OCI-M2 (cell line): ENCODE data around the gene EPHA8.

Experiments
- DNase-seq: peaks from one replicate; lab custom pipeline; 2025; ENCODE audit not compliant: unreplicated experiment; lab: John Stamatoyannopoulos, UW

The EPHA8 gene

GRCh38 chr1:22535399-22535798, 27.9 kb upstream of the EPHA8 start:
- no peak for DNase-seq

GRCh38 chr1:22536506-22536905, 26.8 kb upstream of the EPHA8 start:
- DNase-seq: no peak

DNA sequence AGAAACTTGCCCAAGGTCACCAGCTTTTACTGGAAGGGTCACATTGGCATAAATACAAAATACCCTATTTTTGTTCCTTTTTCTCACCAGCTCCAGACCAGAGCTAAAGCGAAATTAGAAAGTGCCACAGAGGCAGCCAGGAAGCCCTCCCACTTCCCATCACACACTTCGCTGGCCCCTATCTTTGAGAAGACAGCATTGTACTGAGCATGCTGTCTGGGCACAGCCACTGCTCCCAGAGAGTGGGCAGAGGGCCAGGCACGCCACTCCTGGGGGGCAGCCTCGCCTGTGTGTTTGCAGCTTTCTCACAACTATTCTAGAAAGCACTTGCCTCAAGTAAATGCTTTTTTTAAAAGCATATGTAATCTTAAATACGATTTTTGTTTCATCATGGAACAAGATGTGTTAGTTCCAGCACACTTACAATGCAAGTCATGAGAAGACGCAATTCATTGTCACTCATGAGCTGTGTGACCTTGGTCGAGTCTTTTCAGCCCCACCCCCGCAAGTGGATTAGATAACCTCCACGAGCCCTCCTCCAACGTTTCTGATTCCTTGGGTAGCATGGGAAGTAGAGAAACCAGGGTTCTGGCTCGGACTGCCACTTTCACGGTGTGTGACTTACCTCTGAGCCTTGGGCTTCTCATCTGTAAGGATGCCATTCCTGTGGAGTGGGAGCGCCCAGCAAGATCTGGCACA, 25.7 kb upstream of the EPHA8 start:
- DNase-seq: no peak

DNA sequence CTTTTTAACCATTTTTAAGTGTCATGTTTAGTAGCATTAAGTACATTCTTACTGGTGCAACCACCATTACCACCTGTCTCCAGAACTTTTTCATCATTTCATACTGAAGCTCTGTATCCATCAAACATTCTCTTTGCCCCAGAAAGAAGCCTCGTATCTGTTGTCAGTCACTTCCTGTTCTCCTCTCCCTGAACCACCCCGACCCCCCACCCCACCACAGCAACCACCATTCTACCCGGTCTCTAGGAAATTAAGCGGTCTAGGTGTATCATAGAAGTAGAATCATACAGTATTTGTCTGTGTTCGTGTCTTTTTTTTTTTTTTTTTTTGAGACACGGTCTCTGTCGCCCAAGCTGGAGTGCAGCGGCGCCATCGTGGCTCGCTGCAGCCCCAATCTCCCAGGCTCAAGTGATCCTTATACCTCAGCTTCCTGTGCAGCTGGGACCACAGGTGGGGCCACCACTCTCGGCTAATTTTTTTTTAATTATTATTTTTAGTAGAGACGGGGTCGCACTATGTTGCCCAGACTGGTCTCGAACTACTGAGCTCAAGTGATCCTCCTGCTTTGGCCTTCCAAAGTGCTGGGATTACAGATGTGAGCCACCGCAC, 23.7 kb upstream of the EPHA8 start:
- no peak for DNase-seq

GRCh38 chr1:22540337-22540736, 23.0 kb upstream of the EPHA8 start:
- DNase-seq: no peak

DNA sequence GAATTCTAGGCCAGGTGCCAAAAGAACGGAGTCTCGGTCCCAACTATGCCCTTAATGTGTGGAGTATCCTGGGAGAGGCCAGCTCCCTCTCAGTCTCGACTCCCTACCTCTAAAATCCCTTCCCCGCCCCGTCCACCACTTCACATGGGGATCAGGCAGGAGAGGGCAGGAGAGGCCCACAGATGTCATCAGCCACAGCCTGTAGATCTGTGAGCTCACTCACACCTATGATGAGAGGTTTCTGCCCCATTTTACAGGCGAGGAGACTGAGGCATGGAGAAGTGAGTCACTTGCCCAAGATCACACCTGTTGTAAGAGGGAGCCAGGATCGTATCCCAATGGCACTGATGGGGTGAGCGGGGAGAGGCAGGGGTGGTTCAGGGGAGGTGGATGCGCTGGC, 20.4 kb upstream of the EPHA8 start:
- no peak for DNase-seq

- no peak for DNase-seq
Measured at GRCh38 chr1:22543679-22544078, 19.6 kb upstream of the EPHA8 start.

- no peak for DNase-seq
Measured at GRCh38 chr1:22544606-22545005, 18.7 kb upstream of the EPHA8 start.

GRCh38 chr1:22545141-22545540, 18.1 kb upstream of the EPHA8 start:
- no peak for DNase-seq

DNA sequence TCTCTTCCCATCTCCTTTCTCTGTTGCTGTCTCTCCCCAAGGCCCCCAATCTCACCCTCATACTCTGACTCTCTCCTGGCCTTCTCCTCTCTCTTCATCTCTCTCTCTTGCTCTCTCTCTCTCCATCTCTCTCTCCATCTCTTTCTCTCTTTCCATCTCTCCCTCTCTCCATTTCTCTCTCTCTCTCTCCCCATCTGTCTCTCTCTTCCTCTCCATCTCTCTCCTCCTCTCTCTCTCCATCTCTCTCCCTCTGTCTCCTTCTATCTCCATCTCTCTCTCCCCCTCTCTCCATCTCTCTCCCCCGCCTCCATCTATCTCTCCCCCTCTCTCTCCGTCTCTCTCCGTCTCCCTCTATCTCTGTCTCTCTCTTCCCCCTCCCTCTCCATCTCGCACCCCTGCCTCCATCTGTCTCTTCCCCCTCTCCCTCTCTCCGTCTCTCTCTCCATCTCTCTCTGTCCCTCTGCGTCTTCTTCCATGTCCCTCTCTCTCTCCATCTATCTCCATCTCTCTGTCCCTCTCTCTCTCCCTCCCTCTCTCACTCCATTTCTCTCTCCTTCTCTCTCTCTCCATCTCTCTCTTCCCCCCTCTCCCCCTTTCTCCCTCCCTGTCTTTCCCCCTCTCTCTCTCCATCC, 16.0 kb upstream of the EPHA8 start:
- DNase-seq: no peak

DNA sequence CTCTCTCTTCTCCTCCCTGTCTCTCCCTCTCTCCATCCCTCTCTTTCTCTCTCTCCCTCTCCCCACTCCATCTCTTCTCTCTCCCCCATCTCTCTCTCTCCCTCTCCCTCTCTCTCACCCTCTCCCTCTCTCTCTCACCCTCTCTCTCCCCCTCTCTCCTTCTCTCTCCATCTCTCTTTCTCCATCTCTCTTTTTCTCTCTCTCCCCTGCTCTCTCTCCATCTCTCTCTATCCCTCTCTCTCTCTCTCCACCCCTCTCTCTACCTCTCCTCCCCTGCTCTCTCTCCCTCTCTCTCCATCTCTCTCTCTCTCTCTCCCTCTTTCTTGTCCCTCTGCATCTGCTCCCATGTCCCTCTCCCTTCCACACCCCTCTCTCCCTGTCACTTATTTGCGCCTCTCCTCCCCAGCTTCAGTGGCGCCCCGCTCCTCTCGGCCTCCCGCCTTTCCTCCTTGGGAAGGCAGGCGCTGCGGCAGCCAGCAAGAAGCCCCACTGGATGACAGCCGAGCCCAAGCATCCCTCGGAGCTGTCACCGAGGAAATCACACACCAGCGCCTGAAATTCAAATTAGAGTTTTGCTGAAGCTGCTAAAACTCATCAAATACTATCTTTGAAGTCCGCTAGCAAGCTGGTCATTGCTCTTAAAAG, 15.3 kb upstream of the EPHA8 start:
- DNase-seq: no peak

DNA sequence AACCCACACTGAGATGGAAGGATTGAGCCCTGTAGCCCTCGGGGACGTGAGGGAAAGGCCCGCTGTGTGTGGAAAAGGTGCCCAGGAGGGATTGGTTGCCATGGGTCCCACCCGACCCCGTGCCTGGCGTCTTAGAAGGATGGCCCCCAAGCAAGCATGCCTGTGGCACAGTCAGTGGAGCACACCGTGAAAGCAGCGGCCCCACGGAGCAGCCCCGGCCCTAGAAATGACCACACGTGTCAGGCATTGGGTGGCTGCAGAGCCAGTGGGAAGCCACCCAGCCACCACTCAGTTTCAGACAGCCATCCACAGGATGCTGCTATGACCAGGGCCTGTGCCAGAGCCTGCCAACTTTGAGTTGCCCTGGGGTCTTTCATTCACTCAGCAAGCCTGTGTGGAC, 13.3 kb upstream of the EPHA8 start:
- DNase-seq: no peak

- DNase-seq: no peak
Measured at GRCh38 chr1:22551591-22551990, 11.7 kb upstream of the EPHA8 start.

DNA sequence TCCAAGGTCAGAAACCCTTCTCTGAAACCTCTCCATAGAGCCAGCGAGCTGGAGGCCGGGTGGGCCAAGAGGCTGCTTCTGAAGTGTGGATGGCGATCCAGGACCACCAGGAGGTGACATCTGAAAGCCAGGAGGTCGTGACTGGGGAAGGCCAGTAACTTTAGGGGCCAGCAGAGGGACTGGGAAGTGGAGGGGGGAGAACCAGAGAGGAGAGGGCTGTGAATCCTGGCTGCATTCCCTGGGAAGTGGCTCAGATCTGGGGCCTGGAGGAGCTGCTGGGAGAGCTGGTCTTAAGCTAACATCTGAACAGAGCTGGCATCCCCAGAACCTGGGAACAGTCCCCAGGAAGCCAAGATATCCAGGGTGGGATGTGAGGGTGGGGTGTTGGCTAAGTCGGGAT, 11.3 kb upstream of the EPHA8 start:
- DNase-seq: no peak

GRCh38 chr1:22553104-22553880, 10.0 kb upstream of the EPHA8 start:
- DNase-seq: no peak

GRCh38 chr1:22553991-22554522, 9.2 kb upstream of the EPHA8 start:
- DNase-seq: no peak

DNA sequence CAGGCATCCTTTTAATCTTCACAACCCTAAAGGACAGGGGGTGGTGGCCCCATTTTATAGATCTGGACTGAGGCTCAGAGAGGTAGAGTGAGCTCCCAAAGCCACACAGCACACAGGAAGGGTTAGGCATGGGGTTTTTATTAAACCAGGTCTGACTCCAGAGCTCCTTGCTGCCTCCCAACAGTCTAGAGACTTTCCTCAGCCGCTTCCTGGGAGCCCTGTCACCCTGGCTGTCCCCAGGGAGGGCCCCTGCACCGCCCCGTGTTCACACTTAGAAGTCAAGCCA, 8.0 kb upstream of the EPHA8 start:
- no peak for DNase-seq

DNA sequence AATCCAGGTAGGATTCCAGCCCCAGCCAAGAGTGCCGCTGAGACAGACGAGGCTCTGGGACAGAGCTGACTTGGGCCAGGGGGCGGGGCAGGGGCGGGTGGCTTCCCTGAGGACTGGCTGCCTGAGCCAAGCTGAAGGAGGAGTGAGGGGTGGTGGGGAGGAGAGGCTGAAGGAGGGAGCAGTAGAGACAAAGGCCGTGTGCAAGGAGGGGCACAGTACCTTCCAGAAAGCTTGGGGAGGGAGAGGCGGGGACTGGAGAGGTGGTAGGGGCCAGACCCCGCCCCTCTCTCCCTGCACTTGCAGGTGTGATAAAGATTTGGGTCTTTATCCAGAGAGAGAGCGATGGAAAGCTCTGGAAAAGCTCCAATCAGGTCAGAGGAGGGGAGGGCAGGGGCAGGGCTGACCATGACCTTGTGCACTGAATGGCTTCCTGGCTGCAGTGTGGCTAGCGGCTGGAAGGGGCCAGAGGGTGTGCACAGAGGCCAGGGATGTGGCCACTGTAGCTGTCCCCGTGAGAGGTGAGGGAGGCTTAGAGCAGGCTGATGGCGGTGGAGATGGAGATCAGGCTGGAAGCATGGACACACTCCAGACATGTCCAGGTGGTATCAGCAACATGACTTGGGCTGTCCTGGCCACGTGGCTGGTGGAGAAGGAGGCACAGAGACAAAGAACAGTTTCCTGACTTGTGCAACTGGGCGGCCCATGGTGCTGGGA, 6.7 kb upstream of the EPHA8 start:
- DNase-seq: no peak

GRCh38 chr1:22557341-22557950, 5.8 kb upstream of the EPHA8 start:
- no peak for DNase-seq
